SJCRH30 (cell line): ENCODE data around the gene GNA14. TPM values are rescaled to one million over a fixed set of nuclear protein-coding genes. Genes with fewer than 3 reads are reported as not detected.
"Not testable (repeated sequence)": the region's sequence is repeated elsewhere in the genome, so short reads cannot be mapped to it uniquely, and the experiment has no call there.

Source experiments
- DNase-seq, 2 experiments: peaks; one replicate each; pipeline ENCODE4 v3.0.0-alpha.2; 2015 to 2020
- H3K27ac ChIP-seq: fragments of 250-450 bp; sonication (Bioruptor Pico); 2 replicates; pipeline ENCODE4 v1.5.1; 2020; ENCODE audit warnings: mild to moderate bottlenecking, moderate library complexity
- H3K27me3 ChIP-seq: fragments of 250-450 bp; sonication (Bioruptor Pico); 2 replicates; pipeline ENCODE4 v1.5.1; 2020; ENCODE audit warnings: mild to moderate bottlenecking, moderate library complexity
- H3K36me3 ChIP-seq: fragments of 250-450 bp; sonication (Bioruptor Pico); 2 replicates; pipeline ENCODE4 v1.5.1; 2020; ENCODE audit warnings: mild to moderate bottlenecking, moderate library complexity
- H3K4me1 ChIP-seq: fragments of 250-450 bp; sonication (Bioruptor Pico); 2 replicates; pipeline ENCODE4 v1.5.1; 2020; ENCODE audit warnings: mild to moderate bottlenecking, moderate library complexity
- H3K4me3 ChIP-seq: fragments of 250-450 bp; sonication (Bioruptor Pico); 2 replicates; pipeline ENCODE4 v1.5.1; 2020; ENCODE audit warnings: mild to moderate bottlenecking, moderate library complexity
- H3K9me3 ChIP-seq: fragments of 250-450 bp; sonication (Bioruptor Pico); replicated peaks from 2 replicates; pipeline ENCODE4 v1.5.1; 2020; ENCODE audit warnings: mild to moderate bottlenecking, moderate library complexity
- total RNA-seq: library from RNA; depleted of rRNA; stranded (reverse); fragments of >200 nt; shearing (Covaris generic); gene quantifications from 2 replicates; pipeline ENCODE4 v1.2.3, GENCODE V29; 2014

The GNA14 gene
- total RNA-seq, 1 experiment from 2014 or later, result not detected

DNA sequence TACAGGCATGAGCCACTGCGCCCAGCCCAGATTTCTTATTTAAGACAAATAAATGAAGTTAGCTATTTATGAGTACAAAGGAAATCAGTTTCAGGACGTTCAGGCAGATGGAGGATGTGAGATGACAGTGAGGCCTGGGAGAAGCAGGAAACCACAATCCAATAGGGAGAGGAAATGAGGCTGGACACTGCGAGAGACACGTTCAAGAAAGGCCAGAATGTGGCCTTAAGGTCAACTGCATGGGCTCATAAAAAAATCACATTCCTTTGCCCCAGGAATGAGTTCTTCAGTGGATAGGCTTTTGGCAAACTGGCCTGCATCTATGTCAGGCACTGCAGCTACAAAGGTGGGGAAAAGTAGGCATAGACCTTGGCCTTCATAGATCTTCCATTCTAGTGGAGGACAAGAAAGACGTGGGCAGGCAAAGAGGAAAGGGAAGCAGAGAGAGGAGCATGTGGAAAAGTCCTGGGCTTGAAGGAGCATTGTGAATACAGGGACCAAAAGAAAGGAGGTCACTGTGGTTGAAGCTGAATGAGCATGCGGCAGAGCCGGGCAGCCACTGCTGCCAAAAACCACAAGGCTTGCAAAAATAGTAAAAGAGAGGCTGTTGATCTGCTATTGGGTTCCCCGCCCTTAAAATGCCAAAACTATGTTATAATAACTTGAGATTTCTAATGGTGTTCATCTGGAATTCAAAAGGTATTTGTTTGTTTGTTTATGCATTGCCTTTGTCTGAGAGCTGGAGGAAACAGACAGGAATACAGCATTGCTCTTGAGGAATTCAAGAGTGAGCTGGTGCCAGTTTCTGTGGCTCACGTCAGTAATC, 133.0 kb downstream of the GNA14 start:
- Histone ChIP-seq H3K4me3 (no peak overlapping the region), H3K4me1 (peaks cover 27% of the 10 kb centered on the region), H3K9me3 (no peaks in the 10 kb centered on the region), H3K36me3 (no peaks in the 10 kb centered on the region), H3K27ac (no peak overlapping the region), H3K27me3 (no peaks in the 10 kb centered on the region)
- peak in 1 of 2 experiments; percentile 22 for DNase-seq

DNA sequence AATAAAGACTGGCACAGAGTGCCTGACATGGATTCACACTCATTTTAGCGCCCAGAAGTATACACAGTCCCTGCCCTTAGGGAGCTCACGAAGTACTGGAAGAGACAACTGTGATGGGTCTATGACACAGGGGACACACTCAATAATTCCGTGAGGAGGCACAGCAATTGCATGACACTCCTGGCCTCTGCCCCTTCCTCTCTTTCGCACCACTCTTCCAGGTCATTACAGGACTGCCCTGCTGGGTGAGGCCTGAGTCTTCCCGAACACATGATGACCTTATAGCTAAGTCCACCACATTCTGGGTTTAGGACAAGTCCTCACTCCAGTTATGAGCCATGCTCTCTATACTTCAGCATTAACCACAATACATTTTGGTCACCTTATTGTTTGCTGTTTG, 134.7 kb downstream of the GNA14 start:
- Histone ChIP-seq H3K36me3 (no peaks in the 10 kb centered on the region), H3K27me3 (no peaks in the 10 kb centered on the region), H3K4me3 (no peak overlapping the region), H3K9me3 (no peaks in the 10 kb centered on the region), H3K27ac (no peak overlapping the region), H3K4me1 (peaks cover 27% of the 10 kb centered on the region)
- DNase-seq, result no peak

DNA sequence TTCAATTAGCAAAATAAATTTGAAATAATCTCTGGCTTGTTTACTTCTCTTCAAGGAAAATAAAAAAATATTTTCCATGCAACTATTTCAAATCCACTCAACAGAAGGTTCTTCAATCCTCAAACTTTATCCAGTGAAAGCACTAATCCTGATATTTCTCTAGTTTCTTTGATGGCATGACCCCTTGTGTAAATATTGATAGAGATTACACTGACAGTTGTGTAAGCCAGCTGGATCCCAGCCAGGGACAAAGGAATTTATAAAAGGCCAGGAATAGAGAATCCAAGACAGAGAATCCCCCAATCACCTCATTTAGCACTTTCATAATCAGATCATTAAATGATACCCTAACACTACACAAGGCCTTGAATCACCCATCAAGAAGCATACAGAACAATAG, 135.2 kb downstream of the GNA14 start:
- Histone ChIP-seq H3K4me1 (peaks cover 27% of the 10 kb centered on the region), H3K9me3 (no peaks in the 10 kb centered on the region), H3K27me3 (no peaks in the 10 kb centered on the region), H3K36me3 (no peaks in the 10 kb centered on the region), H3K27ac (no peak overlapping the region), H3K4me3 (no peak overlapping the region)
- peak; percentile 57 to 61 for DNase-seq

DNA sequence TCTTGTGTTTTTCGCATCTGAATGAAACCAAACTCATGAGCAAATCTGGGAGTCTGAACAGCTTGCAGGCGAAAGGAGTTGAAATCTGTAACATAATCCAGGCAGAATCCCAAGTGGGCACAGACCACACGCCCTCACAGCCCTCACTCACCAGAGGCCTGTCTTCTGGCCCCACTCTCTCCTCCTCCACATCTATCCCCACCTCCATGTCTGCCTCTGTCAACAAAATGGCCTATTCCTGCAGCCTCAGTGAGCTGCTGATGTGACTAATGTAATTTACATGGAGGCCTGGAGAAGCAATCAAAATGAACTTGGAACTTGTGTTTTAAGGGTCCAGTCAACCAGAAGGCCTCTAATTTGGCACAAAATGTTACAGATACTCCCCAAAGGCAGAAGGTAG, 136.6 kb downstream of the GNA14 start:
- H3K27ac ChIP-seq, result no peak overlapping the region
- H3K4me1 ChIP-seq, result peaks cover 27% of the 10 kb centered on the region
- DNase-seq, result no peak
- H3K9me3 ChIP-seq, result no peaks in the 10 kb centered on the region
- no peaks in the 10 kb centered on the region for H3K27me3 ChIP-seq
- H3K36me3 ChIP-seq, result no peaks in the 10 kb centered on the region
- no peak overlapping the region for H3K4me3 ChIP-seq

DNA sequence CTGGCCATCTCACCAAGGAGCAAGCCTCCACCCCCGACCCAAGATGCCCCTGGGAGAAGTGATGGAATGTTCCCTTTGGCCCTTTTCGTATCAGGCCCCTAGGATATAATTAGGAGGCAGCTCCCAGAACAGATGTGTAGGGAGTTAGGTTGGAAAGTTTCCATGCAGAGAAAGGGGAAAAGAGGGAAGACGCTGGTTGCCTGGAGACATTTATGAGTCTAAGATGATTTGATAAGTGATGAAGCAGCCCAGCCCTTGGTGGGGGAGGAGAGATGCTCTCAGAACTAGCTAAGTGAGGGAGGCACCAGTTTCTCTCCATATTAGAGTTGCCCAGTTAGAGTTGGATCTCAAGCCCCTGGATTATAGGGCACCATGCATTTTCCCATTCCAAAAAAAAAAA, 137.5 kb downstream of the GNA14 start:
- no peak for DNase-seq
- H3K27ac ChIP-seq, result no peak overlapping the region
- H3K27me3 ChIP-seq, result no peaks in the 10 kb centered on the region
- no peaks in the 10 kb centered on the region for H3K9me3 ChIP-seq
- peaks cover 27% of the 10 kb centered on the region for H3K4me1 ChIP-seq
- H3K36me3 ChIP-seq, result no peaks in the 10 kb centered on the region
- H3K4me3 ChIP-seq, result no peak overlapping the region

DNA sequence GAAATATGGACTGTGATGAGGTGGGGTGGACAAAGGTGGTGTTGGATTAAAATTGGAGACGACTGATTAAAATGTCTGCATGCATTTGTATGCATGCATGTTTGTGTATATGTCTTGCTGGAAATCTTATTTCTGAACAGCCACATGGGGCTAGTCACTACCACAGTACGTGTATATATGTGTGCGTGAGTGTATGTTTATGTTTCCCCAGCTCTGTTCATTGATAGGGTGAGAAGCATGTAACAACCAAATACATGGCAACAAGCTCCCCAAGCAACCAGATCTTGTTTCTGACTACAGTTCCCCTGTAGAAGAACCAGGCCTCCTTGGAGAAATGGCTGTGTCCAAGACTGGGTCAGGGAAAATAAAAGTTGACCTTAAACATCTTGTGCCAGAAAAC, 139.7 kb downstream of the GNA14 start:
- Histone ChIP-seq H3K9me3 (no peaks in the 10 kb centered on the region), H3K4me3 (no peak overlapping the region)
- DNase-seq, result no peak

DNA sequence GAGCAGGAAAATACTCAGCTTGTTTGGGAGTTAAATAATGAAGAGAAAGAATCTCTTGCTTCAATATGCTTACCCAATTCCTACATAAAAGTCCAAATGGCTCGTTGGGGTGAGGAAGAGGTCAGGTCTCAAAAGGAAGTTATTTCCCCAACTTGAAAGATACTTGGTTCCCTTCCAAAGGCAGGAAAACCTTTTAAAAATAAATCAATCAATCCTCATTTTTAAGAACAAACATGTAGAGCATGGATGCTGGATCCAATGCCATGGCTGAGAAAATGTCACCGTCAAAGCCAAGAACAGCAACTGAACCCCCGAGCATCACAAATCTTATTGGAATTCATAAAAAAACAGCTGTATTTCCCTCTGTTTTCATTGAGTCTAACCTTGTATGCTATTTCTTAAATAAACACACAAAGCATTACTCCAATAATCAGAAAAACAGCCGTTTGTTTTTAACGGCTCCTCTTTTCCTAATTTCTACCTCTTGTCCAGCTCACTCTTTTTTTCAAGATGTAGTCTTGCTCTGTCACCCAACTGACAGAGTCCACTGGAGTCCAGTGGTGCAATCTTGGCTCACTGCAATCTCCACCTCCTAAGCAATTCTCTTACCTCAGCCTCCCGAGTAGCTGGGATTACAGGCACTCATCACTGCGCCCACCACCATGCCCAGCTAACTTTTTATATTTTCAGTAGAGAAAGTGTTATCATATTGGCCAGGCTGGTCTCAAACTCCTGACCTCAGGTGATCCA, 140.7 kb downstream of the GNA14 start:
- Histone ChIP-seq H3K9me3 (no peaks in the 10 kb centered on the region), H3K27me3 (no peaks in the 10 kb centered on the region), H3K4me1 (peaks cover 1% of the 10 kb centered on the region; the same call in 1 of the 2 replicates), H3K36me3 (no peaks in the 10 kb centered on the region), H3K4me3 (no peak overlapping the region), H3K27ac (no peak overlapping the region)
- DNase-seq, result no peak

More for the DNA sequence above, 139.7 kb downstream of the GNA14 start:
- Histone ChIP-seq H3K27ac (no peak overlapping the region), H3K27me3 (no peaks in the 10 kb centered on the region), H3K4me1 (peaks cover 11% of the 10 kb centered on the region), H3K36me3 (no peaks in the 10 kb centered on the region)

DNA sequence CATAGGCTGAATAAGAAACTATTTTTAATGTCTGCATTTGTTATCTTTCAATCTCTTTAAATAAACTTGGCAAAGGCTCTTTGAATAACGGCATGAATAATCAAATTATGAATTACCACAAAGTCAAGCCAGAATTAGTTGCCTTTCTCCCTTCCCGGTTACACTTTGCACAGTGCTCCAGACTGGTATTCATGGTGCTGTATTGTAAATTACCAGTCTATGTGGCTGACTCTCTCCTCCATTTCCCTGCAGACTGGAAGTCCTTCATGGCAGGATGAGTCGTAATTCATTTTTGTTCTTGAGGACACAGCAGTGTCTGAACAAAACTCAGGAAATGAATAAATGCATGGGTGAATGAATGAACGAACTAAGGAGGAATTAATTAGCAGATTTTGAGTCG, 142.9 kb downstream of the GNA14 start:
- no peaks in the 10 kb centered on the region; the same call in 1 of the 2 replicates for H3K27me3 ChIP-seq
- no peaks in the 10 kb centered on the region for H3K9me3 ChIP-seq
- H3K4me3 ChIP-seq, result no peak overlapping the region
- H3K27ac ChIP-seq, result no peak overlapping the region
- no peaks in the 10 kb centered on the region for H3K36me3 ChIP-seq
- DNase-seq, result no peak
- no peaks in the 10 kb centered on the region for H3K4me1 ChIP-seq

DNA sequence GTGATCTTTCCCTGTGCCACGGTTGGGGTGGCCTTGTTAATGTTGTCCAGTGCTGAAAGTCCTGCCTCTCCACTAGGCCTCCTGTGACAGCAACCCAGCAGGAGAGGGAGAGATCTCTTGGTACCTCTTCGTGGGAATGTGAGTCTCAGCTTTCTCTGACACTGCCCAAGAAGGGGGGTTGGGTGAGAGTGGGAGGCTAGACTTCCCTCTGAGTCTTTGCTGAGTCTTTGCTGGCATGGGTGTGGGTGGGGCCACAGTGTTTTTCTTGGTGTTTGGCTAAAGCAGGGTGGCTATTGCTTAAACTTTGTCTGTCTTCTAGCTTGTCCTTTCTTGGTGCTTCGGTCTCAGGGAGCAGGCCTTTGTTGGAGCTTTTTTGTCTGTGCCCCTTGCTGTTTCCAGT, 145.6 kb downstream of the GNA14 start:
- Histone ChIP-seq H3K27ac (no peak overlapping the region), H3K4me1 (no peaks in the 10 kb centered on the region), H3K36me3 (no peaks in the 10 kb centered on the region), H3K27me3 (peaks cover 3% of the 10 kb centered on the region; the same call in 1 of the 2 replicates), H3K9me3 (no peaks in the 10 kb centered on the region), H3K4me3 (no peak overlapping the region)
- no peak for DNase-seq

DNA sequence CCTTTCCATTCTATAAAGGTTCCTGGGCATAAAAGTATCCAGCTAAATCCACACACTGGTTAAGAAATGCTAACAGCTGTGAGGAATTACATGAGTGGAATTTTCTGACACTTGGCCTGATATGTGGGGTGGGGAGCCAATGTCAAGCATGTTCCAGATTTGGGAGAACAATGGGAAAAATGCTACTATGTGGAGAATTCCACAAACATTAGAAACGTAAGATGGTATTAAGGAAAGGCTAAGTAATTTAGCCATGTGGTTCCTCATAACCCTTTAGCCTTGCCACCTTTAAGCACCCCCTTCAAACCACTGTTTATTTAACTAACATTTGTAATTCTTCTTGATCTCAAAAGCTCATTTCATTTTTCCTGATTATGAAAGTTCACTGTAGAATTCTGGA, 149.2 kb downstream of the GNA14 start:
- Histone ChIP-seq H3K9me3 (no peaks in the 10 kb centered on the region), H3K27ac (no peak overlapping the region), H3K4me3 (no peak overlapping the region), H3K27me3 (peaks cover 3% of the 10 kb centered on the region; the same call in 1 of the 2 replicates), H3K4me1 (no peaks in the 10 kb centered on the region), H3K36me3 (no peaks in the 10 kb centered on the region)
- no peak for DNase-seq

DNA sequence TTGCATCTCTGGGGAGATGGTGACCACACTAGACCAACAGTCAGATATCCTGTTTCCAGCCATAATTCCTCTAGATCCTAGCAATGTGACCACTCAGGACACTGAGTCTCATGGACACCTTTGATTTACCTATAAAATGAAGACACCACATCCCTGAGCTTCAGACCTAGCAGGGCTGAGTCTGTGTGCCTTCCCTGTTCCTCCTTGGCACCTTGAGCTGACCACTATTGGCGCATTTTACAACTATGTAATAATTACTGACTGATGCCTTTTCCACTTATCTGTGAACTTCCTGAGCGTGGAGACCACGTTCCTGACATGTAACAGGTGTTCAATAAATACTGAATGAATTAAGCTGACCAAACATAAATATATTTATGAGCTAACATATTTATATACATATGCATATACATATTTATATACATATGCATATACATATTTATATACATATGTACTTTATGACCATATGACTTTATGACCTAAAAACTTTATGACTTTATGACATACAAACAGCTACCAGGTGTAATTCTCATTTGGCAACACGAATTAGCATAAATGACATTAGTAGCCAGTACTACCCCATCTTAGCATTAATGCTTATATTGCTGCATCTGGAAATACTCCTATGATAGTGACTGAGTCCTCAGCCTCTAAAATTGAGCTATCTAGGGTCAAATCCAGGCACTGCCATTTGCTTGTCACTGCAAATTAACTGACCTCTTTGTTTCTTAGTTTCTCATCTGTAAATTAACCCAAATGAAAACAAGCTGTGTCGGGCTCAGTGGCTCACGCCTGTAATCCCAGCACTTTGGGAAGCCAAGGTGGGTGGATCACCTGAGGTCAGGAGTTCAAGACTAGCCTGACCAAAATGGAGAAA, 150.6 kb downstream of the GNA14 start:
- Histone ChIP-seq H3K9me3 (no peaks in the 10 kb centered on the region), H3K27me3 (peaks cover 3% of the 10 kb centered on the region; the same call in 1 of the 2 replicates), H3K27ac (no peak overlapping the region), H3K36me3 (no peaks in the 10 kb centered on the region), H3K4me3 (no peak overlapping the region), H3K4me1 (no peaks in the 10 kb centered on the region)
- no peak for DNase-seq

DNA sequence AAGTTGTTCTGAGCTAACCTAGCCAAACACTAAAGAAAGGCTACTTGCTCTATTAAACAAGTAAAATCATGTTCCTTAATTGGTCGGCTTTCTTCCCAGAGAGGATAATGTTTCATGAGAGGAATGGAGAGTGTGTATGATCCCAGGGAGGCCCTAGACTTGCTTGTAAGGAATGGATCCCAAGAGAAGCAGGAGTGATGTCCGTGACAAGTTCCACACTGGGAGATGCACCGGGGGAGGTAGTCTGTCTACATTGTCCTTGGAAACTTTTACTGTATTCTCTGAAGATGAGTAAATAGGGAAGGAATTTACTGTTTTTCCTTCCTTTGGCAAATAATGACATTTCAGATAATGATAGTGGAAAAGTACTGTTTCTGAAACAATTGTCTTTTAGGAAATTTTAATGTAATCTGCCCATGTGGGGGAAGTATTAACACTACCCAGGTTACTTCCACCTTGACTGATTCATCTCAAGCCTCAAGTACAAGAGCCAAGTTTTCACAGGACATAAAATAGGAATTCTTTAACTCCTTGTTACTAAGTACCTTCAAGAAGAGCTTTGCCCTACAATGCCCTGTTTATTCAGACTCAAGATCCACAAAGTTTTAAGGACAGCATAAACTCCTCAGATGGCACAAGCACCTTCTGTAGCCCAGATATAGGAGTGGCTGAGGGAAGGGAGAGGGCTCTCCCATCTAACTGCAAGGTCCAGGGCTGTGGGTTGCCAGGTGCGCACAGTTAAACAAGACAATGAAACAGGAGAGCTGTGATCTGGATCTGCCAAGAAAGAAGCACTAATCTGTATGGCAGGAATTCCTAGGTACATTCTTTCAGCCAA, 152.1 kb downstream of the GNA14 start:
- H3K36me3 ChIP-seq, result no peaks in the 10 kb centered on the region
- no peak overlapping the region for H3K27ac ChIP-seq
- no peak overlapping the region for H3K4me3 ChIP-seq
- peaks cover 3% of the 10 kb centered on the region; the same call in 1 of the 2 replicates for H3K27me3 ChIP-seq
- no peak for DNase-seq
- H3K9me3 ChIP-seq, result peaks cover 2% of the 10 kb centered on the region; the same call in 1 of the 2 replicates
- no peaks in the 10 kb centered on the region for H3K4me1 ChIP-seq

DNA sequence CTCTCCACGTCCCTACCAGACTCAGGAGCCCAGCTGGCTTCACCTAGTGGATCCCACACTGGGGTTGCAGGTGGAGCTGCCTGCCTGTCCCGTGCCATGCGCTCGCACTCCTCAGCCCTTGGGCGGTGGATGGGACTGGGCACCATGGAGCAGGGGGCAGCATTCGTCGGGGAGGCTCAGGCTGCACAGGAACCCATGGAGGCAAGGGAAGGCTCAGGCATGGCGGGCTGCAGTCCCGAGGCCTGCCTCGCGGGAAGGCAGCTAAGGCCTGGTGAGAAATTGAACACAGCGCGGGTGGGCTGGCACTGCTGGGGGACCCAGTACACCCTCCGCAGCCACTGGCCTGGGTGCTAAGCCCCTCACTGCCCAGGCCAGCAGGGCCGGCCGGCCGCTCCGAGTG, 157.8 kb downstream of the GNA14 start:
- H3K27me3 ChIP-seq, H3K4me1 ChIP-seq, H3K9me3 ChIP-seq, H3K36me3 ChIP-seq, H3K27ac ChIP-seq, DNase-seq, H3K4me3 ChIP-seq: not testable (repeated sequence)
